Upper lobe of left lung (tissue), 4 donors: ENCODE results near the gene SPINK6.

Source experiments
- CTCF ChIP-seq, 6 experiments: fragments of 450-650 bp in 4 of 6; fragments of 200-600 bp in 2 of 6; sonication (generic) in 2 of 6; IDR thresholded peaks; one replicate each; pipeline ENCODE4 v1.5.1; 2016 to 2019; ENCODE audit warnings: antibody characterized with exemption in 6 of 6
- POLR2A ChIP-seq, 4 donors: fragments of 450-650 bp; IDR thresholded peaks; one replicate each; pipeline ENCODE4 v1.5.1; 2016 to 2017; ENCODE audit warnings: antibody characterized with exemption in 4 of 4, mild to moderate bottlenecking in 2 of 4
- POLR2AphosphoS5 ChIP-seq, 2 donors: sonication (generic); formaldehyde crosslinking; IDR thresholded peaks; one replicate each; pipeline ENCODE4 v1.5.1; 2017; ENCODE audit warnings: antibody characterized with exemption in 2 of 2

- TF ChIP-seq CTCF (IDR thresholded peaks at IDR 0.05) (no peak), POLR2AphosphoS5 (IDR thresholded peaks at IDR 0.05) (no peak), POLR2A (IDR thresholded peaks at IDR 0.05) (no peak)
Measured at GRCh38 chr5:148259288-148259687, 56.4 kb downstream of the SPINK6 start.
